GM12878 (cell line): ENCODE results near the gene DKKL1. TPM values are rescaled to one million over a fixed set of nuclear protein-coding genes. Genes with fewer than 3 reads are reported as not detected.

Source experiments
- ATAC-seq: fragments of 200-7000 bp; cut with Tn5 transposase; 3 replicates; pipeline ENCODE4 v1.9.1; 2020; ENCODE audit warnings: mild to moderate bottlenecking, moderate library complexity
- BruUV-seq: library from RNA; stranded (reverse); fragments of 400-500 nt; replicated peaks from 2 replicates; lab custom pipeline; 2021; lab: Mats Ljungman, UMichigan
- CTCF ChIA-PET: fragments of 300-600 bp; sonication (Branson Sonifier 250); formaldehyde crosslinking; extraction: SDS; loops from one replicate; lab custom pipeline; 2021; ENCODE audit warnings: inconsistent platforms; lab: Yijun Ruan, JAX
- POLR2A ChIA-PET: fragments of 350-600 bp; formaldehyde crosslinking; extraction: SDS; loops from one replicate; lab custom pipeline; 2021; ENCODE audit warnings: inconsistent platforms; lab: Charles Lee
- RAD21 ChIA-PET: fragments of 300-600 bp; sonication (Branson Sonifier 250); formaldehyde crosslinking; loops from one replicate; lab custom pipeline; 2023; ENCODE audit warnings: antibody characterized with exemption; ENCODE audit not compliant: unreplicated experiment; lab: Charles Lee
- SMC1A ChIA-PET: fragments of 300-600 bp; sonication (Branson Sonifier 250); formaldehyde crosslinking; loops from one replicate; lab custom pipeline; 2023; ENCODE audit not compliant: unreplicated experiment, uncharacterized antibody; lab: Charles Lee
- DNase-seq: peaks from one replicate; pipeline ENCODE4 v3.0.0-alpha.2; 2011; ENCODE audit warnings: low read depth, low spot score
- FAIRE-seq: peaks from 3 replicates; lab custom pipeline; 2011; peaks lifted over from hg19 to GRCh38; lab: Jason Lieb, UNC
- H2AFZ ChIP-seq: 2 replicates; pipeline ENCODE4 v1.6.0; 2011; ENCODE audit warnings: low read depth, low read length, control low read depth; ENCODE audit not compliant: control insufficient read depth
- H3K27ac ChIP-seq: 2 replicates; pipeline ENCODE4 v1.5.1; 2011; ENCODE audit warnings: control low read depth; ENCODE audit not compliant: control insufficient read depth, insufficient read depth
- H3K27me3 ChIP-seq, 2 experiments: replicated peaks in 1 of 2; 2 replicates each; pipeline versions ENCODE4 v1.6.0 to v1.6.1; 2011; ENCODE audit warnings: low read length in 1 of 2; ENCODE audit not compliant: control insufficient read depth in 2 of 2, insufficient read depth in 2 of 2
- H3K36me3 ChIP-seq, 2 experiments: 2 replicates each; pipeline ENCODE4 v1.5.1; 2011; ENCODE audit warnings: low read length in 1 of 2; ENCODE audit not compliant: control insufficient read depth in 2 of 2, insufficient read depth in 2 of 2
- H3K4me1 ChIP-seq: 2 replicates; pipeline ENCODE4 v1.6.1; 2011; ENCODE audit warnings: mild to moderate bottlenecking, low read length, moderate library complexity, mixed read lengths; ENCODE audit not compliant: control insufficient read depth, insufficient read depth
- H3K4me2 ChIP-seq: 2 replicates; pipeline ENCODE4 v1.6.0; 2011; ENCODE audit warnings: control low read depth; ENCODE audit not compliant: control insufficient read depth, insufficient read depth
- H3K4me3 ChIP-seq: fragments of 200-600 bp; sonication (generic); 2 replicates; pipeline ENCODE4 v1.5.1; 2016
- H3K79me2 ChIP-seq: 2 replicates; pipeline ENCODE4 v1.6.0; 2011; ENCODE audit warnings: low read length; ENCODE audit not compliant: control insufficient read depth, insufficient read depth
- H3K9ac ChIP-seq: 2 replicates; pipeline ENCODE4 v1.8.0; 2011; ENCODE audit warnings: low read length, control low read depth, mixed read lengths; ENCODE audit not compliant: control insufficient read depth, insufficient read depth
- H3K9me3 ChIP-seq: replicated peaks from 3 replicates; pipeline ENCODE4 v1.5.1; 2011; ENCODE audit warnings: mild to moderate bottlenecking, low read length; ENCODE audit not compliant: control insufficient read depth, insufficient read depth
- H4K20me1 ChIP-seq: 2 replicates; pipeline ENCODE4 v1.6.0; 2011; ENCODE audit not compliant: control insufficient read depth, insufficient read depth
- BACH1 ChIP-seq: fragments of 450-650 bp; IDR thresholded peaks from 2 replicates; pipeline ENCODE4 v1.6.1; 2017; ENCODE audit warnings: mild to moderate bottlenecking, borderline replicate concordance
- BCL3 ChIP-seq: IDR thresholded peaks from 2 replicates; pipeline ENCODE4 v1.6.1; 2011; ENCODE audit warnings: borderline replicate concordance, low read depth, mild to moderate bottlenecking, moderate library complexity, low read length; ENCODE audit not compliant: insufficient read depth, poor library complexity, severe bottlenecking
- BHLHE40 ChIP-seq, 2 experiments: fragments of 450-650 bp in 1 of 2; IDR thresholded peaks; 2 replicates each; pipeline ENCODE4 v1.6.1; 2011 to 2017; ENCODE audit warnings: low read depth in 2 of 2, borderline replicate concordance in 1 of 2, improper control_type of control experiment in 1 of 2, low read length in 1 of 2, mild to moderate bottlenecking in 1 of 2
- BRCA1 ChIP-seq: IDR thresholded peaks from 2 replicates; pipeline ENCODE4 v1.6.1; 2011; ENCODE audit warnings: low read depth, low read length, improper control_type of control experiment
- CBX3 ChIP-seq: fragments of 200-600 bp; sonication (generic); IDR thresholded peaks from 2 replicates; pipeline ENCODE4 v1.6.1; 2016; ENCODE audit warnings: low read depth, borderline replicate concordance
- DPF2 ChIP-seq: fragments of 450-650 bp; IDR thresholded peaks from 2 replicates; pipeline ENCODE4 v1.6.1; 2017; ENCODE audit warnings: mild to moderate bottlenecking
- EGR1 ChIP-seq, 2 experiments: IDR thresholded peaks; 1 replicate in 1 of 2; 2 replicates in 1 of 2; pipeline ENCODE4 v1.6.1; 2011 to 2012; ENCODE audit warnings: low read depth in 2 of 2, low read length in 2 of 2, borderline replicate concordance in 1 of 2, mild to moderate bottlenecking in 1 of 2, moderate library complexity in 1 of 2
- IKZF1 ChIP-seq: fragments of 450-650 bp; conservative IDR thresholded peaks from 2 replicates; pipeline ENCODE4 v1.6.1; 2017; ENCODE audit warnings: antibody characterized with exemption, mild to moderate bottlenecking
- IKZF2 ChIP-seq, 2 experiments: fragments of 450-650 bp; IDR thresholded peaks; 2 replicates each; pipeline ENCODE4 v1.6.1; 2017; ENCODE audit warnings: mild to moderate bottlenecking in 2 of 2, moderate library complexity in 2 of 2
- MEF2B ChIP-seq: fragments of 450-650 bp; IDR thresholded peaks from 2 replicates; pipeline ENCODE4 v1.6.1; 2018; ENCODE audit warnings: mild to moderate bottlenecking, moderate library complexity; ENCODE audit not compliant: partially characterized antibody, poor library complexity, severe bottlenecking
- NFIC ChIP-seq: IDR thresholded peaks from 2 replicates; pipeline ENCODE4 v1.6.1; 2012; ENCODE audit warnings: low read depth, mild to moderate bottlenecking, inconsistent platforms, low read length, moderate library complexity
- NR2F1 ChIP-seq: fragments of 450-650 bp; conservative IDR thresholded peaks from 2 replicates; pipeline ENCODE4 v1.6.1; 2017; ENCODE audit warnings: mild to moderate bottlenecking
- RUNX3 ChIP-seq: IDR thresholded peaks from 2 replicates; pipeline ENCODE4 v1.6.1; 2012; ENCODE audit warnings: low read length, inconsistent platforms
- TCF12 ChIP-seq: IDR thresholded peaks from 2 replicates; pipeline ENCODE4 v1.6.1; 2011; ENCODE audit warnings: low read depth, mild to moderate bottlenecking, low read length
- ZNF217 ChIP-seq: fragments of 450-650 bp; IDR thresholded peaks from 2 replicates; pipeline ENCODE4 v1.6.1; 2017; ENCODE audit warnings: antibody characterized with exemption, mild to moderate bottlenecking
- WGBS: methylation state at CpG from one replicate; pipeline ENCODE4 v1.1.6; 2016; ENCODE audit warnings: low lambda C conversion rate; ENCODE audit not compliant: insufficient replicate concordance, insufficient coverage; ENCODE audit errors: missing lambda C conversion rate; 5-methylcytosine and 5-hydroxymethylcytosine counted together
- in situ Hi-C: fragments of 300-500 bp; cut with MboI; formaldehyde crosslinking; loops from 9 replicates; pipeline ENCODE4 v1.14.3; 2018; ENCODE audit warnings: mixed read lengths
- intact Hi-C: fragments of 100-400 bp; cut with micrococcal nuclease; formaldehyde crosslinking; loops from one replicate; pipeline ENCODE4 v1.14.2; 2022; ENCODE audit not compliant: unreplicated experiment
- polyA plus RNA-seq, 11 experiments: library from polyadenylated mRNA; depleted of rRNA in 4 of 11; unstranded in 6 of 11; stranded (reverse) in 5 of 11; fragments of >200 nt; fragmentation: Nextera tagmentation in 4 of 11; fragmentation: Illumina TruSeq in 1 of 11; extraction: Ambion mirVana in 4 of 11; extraction: Trizol in 1 of 11; gene quantifications; 1 replicate in 1 of 11; 2 replicates in 10 of 11; pipeline versions ENCODE4 v1.2.1 to v1.2.3, GENCODE V29; 2011 to 2016; ENCODE audit warnings: inconsistent platforms in 2 of 11, missing spikeins in 2 of 11, low read depth in 1 of 11
- total RNA-seq, 4 experiments: library from RNA; depleted of rRNA in 3 of 4; stranded (reverse); fragments of >200 nt in 3 of 4; fragmentation: Illumina TruSeq in 1 of 4; extraction: Trizol in 1 of 4; gene quantifications; 2 replicates each; pipeline versions ENCODE4 v1.2.1 to v1.2.3, GENCODE V29; 2013 to 2021

The DKKL1 gene
- total and polyA plus RNA-seq, 10 of the 15 experiments (the other 5 are each of a cell fraction or from before 2014, with no cell fraction given): not detected

DNA sequence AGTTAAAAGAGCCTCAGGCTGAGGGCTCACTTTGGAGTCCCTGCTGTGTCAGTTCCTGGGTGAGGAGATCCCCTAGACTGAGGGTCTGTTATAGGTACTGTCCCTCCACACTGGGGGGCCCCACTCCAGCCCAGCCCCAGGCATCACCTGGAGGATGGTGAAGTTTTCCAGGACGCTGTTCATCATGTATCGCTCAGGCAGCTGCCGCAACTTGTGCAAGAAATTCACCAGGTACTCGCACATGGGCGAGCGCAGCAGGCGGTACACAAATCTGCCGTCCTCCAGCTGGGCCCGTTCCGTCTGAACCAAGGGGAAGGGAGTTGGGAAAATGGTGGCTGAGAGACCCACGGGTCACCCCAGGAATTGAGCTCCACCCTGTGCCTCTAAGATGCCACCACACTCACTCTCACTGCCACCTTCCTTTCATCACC, 21.4 kb upstream of the DKKL1 start:
- WGBS: 81% methylated on average over 10 of the region's 11 CpGs
- ATAC-seq: no peak
- BruUV-seq: no TSS peak
- H3K9ac ChIP-seq: no peak overlapping the region
- no peaks in the 10 kb centered on the region for H4K20me1 ChIP-seq
- H3K79me2 ChIP-seq: peaks cover 13% of the 10 kb centered on the region
- no peak overlapping the region for H3K4me2 ChIP-seq
- TF ChIP-seq BCL3 (peak; percentile 44), CBX3 (no peak)
- TF ChIP-seq, all 136 proteins: peak for 1
- no peak overlapping the region for H3K27ac ChIP-seq
- ChIA-PET SMC1A (interaction anchor here (0.6 to 3.2 kb wide), 2 partner anchors 10 to 102 kb away, joined by 3 to 11 read pairs; no protein-coding TSS in a partner anchor), CTCF (interaction anchor here (0.6 to 3.0 kb wide), 3 partner anchors 14 to 25 kb away, joined by 3 to 17 read pairs (median 4); no protein-coding TSS in a partner anchor), RAD21 (interaction anchor here (1.6 kb wide), 1 partner anchor 8 kb away, joined by 4 read pairs; no protein-coding TSS in a partner anchor), POLR2A (interaction anchor here (0.9 to 1.1 kb wide), 2 partner anchors 10 to 36 kb away, joined by 3 to 5 read pairs; no protein-coding TSS in a partner anchor)
- H3K27me3 ChIP-seq: no peaks in the 10 kb centered on the region
- FAIRE-seq (no peak), DNase-seq (no peak)
- H2AFZ ChIP-seq: no peak overlapping the region
- H3K36me3 ChIP-seq: peaks cover 0 to 3% of the 10 kb centered on the region in 2 experiments; a peak in 1 of 4 replicates
- peaks cover 22% of the 10 kb centered on the region for H3K4me1 ChIP-seq
- no peaks in the 10 kb centered on the region for H3K9me3 ChIP-seq
- intact Hi-C loops: no loop called here
- in situ Hi-C loops: no loop called here
- H3K4me3 ChIP-seq: no peak overlapping the region

DNA sequence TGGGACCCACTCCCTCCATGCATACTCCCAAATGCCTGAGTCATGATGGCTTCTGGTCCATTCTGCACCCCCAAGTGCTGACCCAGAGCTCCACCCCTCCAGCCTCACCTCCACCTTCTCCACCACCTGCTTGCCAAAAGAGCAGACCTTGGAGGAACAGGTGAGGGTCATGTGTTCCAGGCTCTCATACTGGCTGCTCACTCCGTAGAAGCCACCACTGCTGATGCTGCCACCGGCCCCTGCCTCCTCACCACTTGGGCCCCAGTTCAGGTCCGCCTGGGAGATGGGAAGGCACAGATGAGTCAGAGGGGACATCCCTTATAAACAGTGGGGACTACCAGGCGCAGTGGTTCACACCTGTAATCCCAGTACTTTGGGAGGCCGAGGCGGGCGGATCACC, 20.6 kb upstream of the DKKL1 start:
- DNase-seq (no peak), FAIRE-seq (no peak), ATAC-seq (no peak)
- intact Hi-C loops: no loop called here
- no peak overlapping the region for H3K4me2 ChIP-seq
- ChIA-PET SMC1A (no interaction called here), RAD21 (interaction anchor here (1.6 kb wide), 1 partner anchor 9 kb away, joined by 4 read pairs; no protein-coding TSS in a partner anchor), POLR2A (interaction anchor here (0.6 kb wide), 2 partner anchors 10 to 102 kb away, joined by 3 read pairs; no protein-coding TSS in a partner anchor), CTCF (interaction anchor here (0.6 kb wide), 2 partner anchors 14 to 24 kb away, joined by 3 to 4 read pairs; no protein-coding TSS in a partner anchor)
- H3K9me3 ChIP-seq: no peaks in the 10 kb centered on the region
- H3K9ac ChIP-seq: no peak overlapping the region
- H2AFZ ChIP-seq: no peak overlapping the region
- H3K4me1 ChIP-seq: peaks cover 22% of the 10 kb centered on the region
- peaks cover 5% of the 10 kb centered on the region for H3K79me2 ChIP-seq
- in situ Hi-C loops: no loop called here
- H4K20me1 ChIP-seq: no peaks in the 10 kb centered on the region
- no TSS peak for BruUV-seq
- peaks cover 0 to 3% of the 10 kb centered on the region in 2 experiments; a peak in 1 of 4 replicates for H3K36me3 ChIP-seq
- WGBS: 21% methylated on average over 7 of the region's 7 CpGs
- no peak overlapping the region for H3K27ac ChIP-seq
- no peak overlapping the region for H3K4me3 ChIP-seq
- no peaks in the 10 kb centered on the region for H3K27me3 ChIP-seq
- TF ChIP-seq IKZF1: peak; percentile 60
- peak; percentile 49 for TF ChIP-seq MEF2B
- TF ChIP-seq BHLHE40 (IDR thresholded peaks at IDR 0.05; ENCODE audit: borderline replicate concordance in 1 of 2, low read depth in 2 of 2, low read length in 1 of 2): 0 out of 4 replicates have a peak, but pooled peaks of 1 of the 2 experiments have one; percentile 43
- 0 out of 2 replicates have a peak, but pooled peaks have one; percentile 28 for TF ChIP-seq ZNF217
- TF ChIP-seq IKZF2 (IDR thresholded peaks at IDR 0.05): peak; percentile 29 to 67; a peak in 2 of 4 replicates
- no peak for TF ChIP-seq BRCA1
- no peak for TF ChIP-seq NFIC
- TF ChIP-seq EGR1 (IDR thresholded peaks at IDR 0.05; ENCODE audit: borderline replicate concordance in 1 of 2, low read depth in 2 of 2, low read length in 2 of 2): no peak
- TF ChIP-seq BACH1: no peak
- peak; percentile 32; the same call in 1 of the 2 replicates for TF ChIP-seq DPF2
- TF ChIP-seq NR2F1: no peak
- TF ChIP-seq RUNX3: peak; percentile 34; the same call in 1 of the 2 replicates
- TF ChIP-seq TCF12: 0 out of 2 replicates have a peak, but pooled peaks have one; percentile 11
